ENCODE data around the gene LDHAL6A. TPM values are rescaled to one million over a fixed set of nuclear protein-coding genes. Genes with fewer than 3 reads are reported as not detected.

LDHAL6A gene
- total RNA-seq, 1 experiment from 2014 or later = not detected

DNA sequence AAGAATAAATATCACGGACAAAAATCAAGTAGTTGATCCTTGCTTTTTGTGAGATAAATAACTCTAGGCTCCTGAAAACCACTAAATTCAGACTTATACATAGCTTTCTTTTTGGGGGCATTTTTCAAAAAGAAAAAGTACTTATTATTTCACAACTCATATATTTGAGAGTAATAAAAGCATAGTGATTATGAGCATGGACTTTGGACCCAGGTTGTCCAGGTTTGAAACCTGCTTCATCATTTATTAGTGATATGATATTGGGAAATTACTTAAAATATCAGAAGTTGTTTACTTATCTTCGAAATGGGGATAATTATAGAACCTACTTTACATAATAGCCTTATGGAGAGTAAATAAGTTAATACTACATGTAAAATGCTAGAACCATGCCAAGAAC, 17.0 kb upstream of the LDHAL6A start:
- no peak overlapping the region for H3K27ac ChIP-seq (ENCODE audit: low read length)
- no peak overlapping the region for H3K4me2 ChIP-seq (ENCODE audit: low read depth, low read length, poor library complexity, severe bottlenecking)
- DNase-seq = no peak
- no peaks in the 10 kb centered on the region for H4K20me1 ChIP-seq (ENCODE audit: insufficient read depth, low read depth, low read length)
- H3K9me2 ChIP-seq (replicated peaks; ENCODE audit: insufficient read depth, low read length) = no peaks in the 10 kb centered on the region
- H3K9me3 ChIP-seq (ENCODE audit: low read length) = no peaks in the 10 kb centered on the region
- no peaks in the 10 kb centered on the region for H3K36me3 ChIP-seq (ENCODE audit: insufficient read depth, low read length)
- no peak overlapping the region for H3K4me3 ChIP-seq (ENCODE audit: low read length)
- no peak overlapping the region for H3K9ac ChIP-seq (ENCODE audit: low read length)
- H3K4me1 ChIP-seq (ENCODE audit: low read length) = peaks cover 5% of the 10 kb centered on the region
- H3K27me3 ChIP-seq (ENCODE audit: low read length) = no peaks in the 10 kb centered on the region
- no peaks in the 10 kb centered on the region for H3K79me2 ChIP-seq (ENCODE audit: low read length)
- H2AFZ ChIP-seq (ENCODE audit: low read length) = no peak overlapping the region

DNA sequence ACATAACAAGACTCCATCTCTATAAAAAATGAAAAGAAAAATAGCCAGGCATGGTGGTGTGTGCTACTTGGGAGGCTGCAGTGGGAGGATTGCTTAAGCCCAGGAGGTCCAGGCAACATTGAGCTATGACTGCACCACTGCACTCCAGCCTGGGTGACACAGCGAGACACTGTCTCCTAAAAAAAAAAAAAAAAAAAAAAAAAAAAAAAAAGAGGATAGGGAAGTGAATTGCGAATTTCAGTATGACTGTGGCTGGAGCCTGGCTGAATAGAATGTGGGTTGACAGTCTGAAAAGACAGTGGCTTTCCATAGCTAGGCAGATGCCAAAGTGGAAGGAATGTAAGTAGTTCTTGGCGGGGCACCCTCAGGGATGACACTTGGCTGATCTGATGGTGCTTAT, 6.4 kb upstream of the LDHAL6A start:
- DNase-seq = no peak

DNA sequence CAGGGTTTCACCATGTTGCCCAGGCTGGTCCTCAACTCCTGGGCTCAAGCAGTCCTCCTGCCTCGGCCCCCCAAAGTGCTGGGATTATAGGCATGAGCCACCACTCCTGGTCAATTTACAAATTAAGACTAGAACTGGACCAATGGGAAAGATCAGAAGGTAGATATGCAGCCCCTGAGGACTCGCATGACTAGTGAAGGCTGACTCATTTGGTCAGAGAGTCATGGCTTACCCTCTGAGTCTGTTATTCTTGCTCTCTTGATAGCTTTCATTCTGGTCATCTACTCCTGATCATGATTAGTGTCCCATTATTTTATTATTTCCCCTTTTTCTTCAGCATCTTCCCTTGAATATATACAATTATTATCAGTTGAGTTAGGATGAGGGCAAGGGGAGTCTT, 2.7 kb upstream of the LDHAL6A start:
- Histone ChIP-seq H2AFZ (ENCODE audit: low read length) (no peak overlapping the region), H3K4me1 (ENCODE audit: low read length) (no peaks in the 10 kb centered on the region)

More for the DNA sequence above, 6.4 kb upstream of the LDHAL6A start:
- no peaks in the 10 kb centered on the region for H3K9me2 ChIP-seq (replicated peaks; ENCODE audit: insufficient read depth, low read length)
- no peak overlapping the region for H2AFZ ChIP-seq (ENCODE audit: low read length)
- no peaks in the 10 kb centered on the region for H3K79me2 ChIP-seq (ENCODE audit: low read length)
- no peaks in the 10 kb centered on the region for H3K36me3 ChIP-seq (ENCODE audit: insufficient read depth, low read length)
- no peaks in the 10 kb centered on the region for H4K20me1 ChIP-seq (ENCODE audit: insufficient read depth, low read depth, low read length)
- H3K9ac ChIP-seq (ENCODE audit: low read length) = no peak overlapping the region
- H3K4me2 ChIP-seq (ENCODE audit: low read depth, low read length, poor library complexity, severe bottlenecking) = no peak overlapping the region
- no peak overlapping the region for H3K4me3 ChIP-seq (ENCODE audit: low read length)
- no peak overlapping the region for H3K27ac ChIP-seq (ENCODE audit: low read length)
- peaks cover 8% of the 10 kb centered on the region for H3K4me1 ChIP-seq (ENCODE audit: low read length)
- H3K9me3 ChIP-seq (ENCODE audit: low read length) = no peaks in the 10 kb centered on the region
- H3K27me3 ChIP-seq (ENCODE audit: low read length) = no peaks in the 10 kb centered on the region

DNA sequence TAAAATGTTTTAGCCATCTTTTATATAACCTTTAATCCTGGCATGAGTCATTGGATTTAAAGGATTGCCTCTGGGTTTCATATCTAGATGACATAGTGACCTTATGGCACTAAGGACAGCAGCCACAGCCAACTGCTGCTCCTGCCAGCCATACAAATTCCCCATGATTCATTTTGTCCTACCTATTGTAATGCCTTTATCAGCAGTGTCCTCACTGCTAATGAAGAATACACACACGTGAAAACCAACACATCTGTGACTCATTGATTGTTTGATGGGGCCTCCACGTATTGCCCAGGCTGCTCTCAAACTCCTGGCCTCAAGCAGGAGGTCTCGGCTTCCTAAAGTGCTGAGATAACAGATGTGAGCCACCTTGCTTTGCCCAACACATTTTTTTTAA, 1.8 kb downstream of the LDHAL6A start:
- Histone ChIP-seq H4K20me1 (ENCODE audit: insufficient read depth, low read depth, low read length) (no peaks in the 10 kb centered on the region), H3K36me3 (ENCODE audit: insufficient read depth, low read length) (no peaks in the 10 kb centered on the region), H3K27ac (ENCODE audit: low read length) (no peak overlapping the region), H3K4me3 (ENCODE audit: low read length) (no peak overlapping the region), H2AFZ (ENCODE audit: low read length) (no peak overlapping the region), H3K4me2 (ENCODE audit: low read depth, low read length, poor library complexity, severe bottlenecking) (no peak overlapping the region), H3K4me1 (ENCODE audit: low read length) (no peaks in the 10 kb centered on the region), H3K27me3 (ENCODE audit: low read length) (no peaks in the 10 kb centered on the region), H3K79me2 (ENCODE audit: low read length) (no peaks in the 10 kb centered on the region), H3K9me2 (replicated peaks; ENCODE audit: insufficient read depth, low read length) (no peaks in the 10 kb centered on the region), H3K9me3 (ENCODE audit: low read length) (no peaks in the 10 kb centered on the region), H3K9ac (ENCODE audit: low read length) (no peak overlapping the region)
- no peak for DNase-seq

More for the DNA sequence above, 2.7 kb upstream of the LDHAL6A start:
- H4K20me1 ChIP-seq (ENCODE audit: insufficient read depth, low read depth, low read length) = no peaks in the 10 kb centered on the region
- no peak overlapping the region for H3K4me2 ChIP-seq (ENCODE audit: low read depth, low read length, poor library complexity, severe bottlenecking)
- H3K9me3 ChIP-seq (ENCODE audit: low read length) = no peaks in the 10 kb centered on the region
- DNase-seq = no peak
- H3K9ac ChIP-seq (ENCODE audit: low read length) = no peak overlapping the region
- no peaks in the 10 kb centered on the region for H3K9me2 ChIP-seq (replicated peaks; ENCODE audit: insufficient read depth, low read length)
- no peaks in the 10 kb centered on the region for H3K36me3 ChIP-seq (ENCODE audit: insufficient read depth, low read length)
- H3K4me3 ChIP-seq (ENCODE audit: low read length) = no peak overlapping the region
- no peaks in the 10 kb centered on the region for H3K27me3 ChIP-seq (ENCODE audit: low read length)
- no peak overlapping the region for H3K27ac ChIP-seq (ENCODE audit: low read length)
- no peaks in the 10 kb centered on the region for H3K79me2 ChIP-seq (ENCODE audit: low read length)

DNA sequence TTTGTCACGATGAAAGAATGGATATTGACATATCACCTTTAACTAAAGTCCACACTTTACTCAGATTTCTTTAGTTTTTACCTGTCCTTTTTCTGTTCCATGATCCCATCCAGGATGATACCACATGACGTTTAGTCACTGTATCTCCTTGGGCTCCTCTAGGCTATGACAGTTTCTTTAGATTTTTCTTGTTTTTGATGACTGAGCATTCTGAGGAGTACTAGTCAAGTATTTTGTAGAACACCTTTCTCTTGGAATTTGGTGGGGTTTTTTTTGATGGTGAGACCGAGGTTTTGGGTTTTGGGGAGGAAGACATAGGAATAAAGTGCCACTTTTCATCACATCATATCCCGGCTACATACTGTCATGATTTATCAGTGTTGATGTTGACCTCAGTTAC, 4.0 kb downstream of the LDHAL6A start:
- Histone ChIP-seq H2AFZ (ENCODE audit: low read length) (no peak overlapping the region), H3K9me2 (replicated peaks; ENCODE audit: insufficient read depth, low read length) (no peaks in the 10 kb centered on the region), H3K4me1 (ENCODE audit: low read length) (no peaks in the 10 kb centered on the region), H3K36me3 (ENCODE audit: insufficient read depth, low read length) (no peaks in the 10 kb centered on the region), H3K4me2 (ENCODE audit: low read depth, low read length, poor library complexity, severe bottlenecking) (no peak overlapping the region), H4K20me1 (ENCODE audit: insufficient read depth, low read depth, low read length) (no peaks in the 10 kb centered on the region), H3K27ac (ENCODE audit: low read length) (no peak overlapping the region), H3K9me3 (ENCODE audit: low read length) (no peaks in the 10 kb centered on the region), H3K9ac (ENCODE audit: low read length) (no peak overlapping the region), H3K79me2 (ENCODE audit: low read length) (no peaks in the 10 kb centered on the region), H3K27me3 (ENCODE audit: low read length) (no peaks in the 10 kb centered on the region), H3K4me3 (ENCODE audit: low read length) (no peak overlapping the region)
- DNase-seq = no peak

DNA sequence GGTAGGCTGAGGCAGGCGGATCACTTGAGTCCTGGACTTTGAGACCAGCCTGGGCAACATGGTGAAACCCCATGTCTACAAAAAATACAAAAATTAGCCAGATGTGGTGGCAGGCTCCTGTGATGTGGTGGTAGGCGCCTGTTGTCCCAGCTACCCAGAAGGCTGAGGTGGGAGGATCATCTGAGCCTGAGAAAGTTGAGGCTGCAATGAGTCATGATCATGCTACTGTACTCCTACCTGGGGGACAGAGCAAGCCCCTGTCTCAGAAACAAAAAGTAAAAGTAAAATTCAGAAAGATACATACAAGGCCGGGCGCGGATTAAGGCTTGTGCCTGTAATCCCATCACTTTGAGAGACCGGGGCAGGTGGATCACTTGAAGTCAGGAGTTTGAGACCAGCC, 6.3 kb downstream of the LDHAL6A start:
- H3K9me3 ChIP-seq (ENCODE audit: low read length) = no peaks in the 10 kb centered on the region
- H3K9ac ChIP-seq (ENCODE audit: low read length) = no peak overlapping the region
- H3K9me2 ChIP-seq (replicated peaks; ENCODE audit: insufficient read depth, low read length) = no peaks in the 10 kb centered on the region
- H3K79me2 ChIP-seq (ENCODE audit: low read length) = no peaks in the 10 kb centered on the region
- H3K36me3 ChIP-seq (ENCODE audit: insufficient read depth, low read length) = no peaks in the 10 kb centered on the region
- no peak overlapping the region for H3K4me3 ChIP-seq (ENCODE audit: low read length)
- no peaks in the 10 kb centered on the region for H3K4me1 ChIP-seq (ENCODE audit: low read length)
- no peak overlapping the region for H2AFZ ChIP-seq (ENCODE audit: low read length)
- H3K27me3 ChIP-seq (ENCODE audit: low read length) = no peaks in the 10 kb centered on the region
- H4K20me1 ChIP-seq (ENCODE audit: insufficient read depth, low read depth, low read length) = no peaks in the 10 kb centered on the region
- H3K4me2 ChIP-seq (ENCODE audit: low read depth, low read length, poor library complexity, severe bottlenecking) = no peak overlapping the region
- no peak overlapping the region for H3K27ac ChIP-seq (ENCODE audit: low read length)
- no peak for DNase-seq

DNA sequence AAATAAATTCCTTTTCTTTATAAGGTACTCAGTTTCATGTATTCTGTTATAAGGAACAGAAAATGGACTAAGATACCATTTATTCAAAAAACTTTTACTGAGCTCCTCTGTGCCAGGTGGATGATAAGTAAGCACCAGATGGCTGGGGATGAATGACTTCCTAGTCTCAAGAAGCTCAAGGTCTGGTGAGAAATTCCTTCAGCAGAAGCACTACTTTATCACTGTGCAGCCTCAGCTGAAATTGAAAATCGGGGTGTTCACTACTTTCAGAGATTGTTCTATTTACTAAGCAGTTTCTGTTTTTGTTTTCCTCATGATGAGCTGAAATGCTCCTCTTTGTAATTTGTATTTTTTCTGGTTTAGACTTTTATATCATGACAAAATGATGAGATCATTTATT, 7.8 kb downstream of the LDHAL6A start:
- Histone ChIP-seq H3K9me2 (replicated peaks; ENCODE audit: insufficient read depth, low read length) (no peaks in the 10 kb centered on the region), H3K9ac (ENCODE audit: low read length) (no peak overlapping the region), H3K4me3 (ENCODE audit: low read length) (no peak overlapping the region), H2AFZ (ENCODE audit: low read length) (no peak overlapping the region), H3K27ac (ENCODE audit: low read length) (no peak overlapping the region), H3K9me3 (ENCODE audit: low read length) (no peaks in the 10 kb centered on the region), H3K4me1 (ENCODE audit: low read length) (no peaks in the 10 kb centered on the region), H3K36me3 (ENCODE audit: insufficient read depth, low read length) (no peaks in the 10 kb centered on the region), H3K79me2 (ENCODE audit: low read length) (no peaks in the 10 kb centered on the region), H3K4me2 (ENCODE audit: low read depth, low read length, poor library complexity, severe bottlenecking) (no peak overlapping the region), H3K27me3 (ENCODE audit: low read length) (no peaks in the 10 kb centered on the region), H4K20me1 (ENCODE audit: insufficient read depth, low read depth, low read length) (no peaks in the 10 kb centered on the region)
- no peak for DNase-seq

DNA sequence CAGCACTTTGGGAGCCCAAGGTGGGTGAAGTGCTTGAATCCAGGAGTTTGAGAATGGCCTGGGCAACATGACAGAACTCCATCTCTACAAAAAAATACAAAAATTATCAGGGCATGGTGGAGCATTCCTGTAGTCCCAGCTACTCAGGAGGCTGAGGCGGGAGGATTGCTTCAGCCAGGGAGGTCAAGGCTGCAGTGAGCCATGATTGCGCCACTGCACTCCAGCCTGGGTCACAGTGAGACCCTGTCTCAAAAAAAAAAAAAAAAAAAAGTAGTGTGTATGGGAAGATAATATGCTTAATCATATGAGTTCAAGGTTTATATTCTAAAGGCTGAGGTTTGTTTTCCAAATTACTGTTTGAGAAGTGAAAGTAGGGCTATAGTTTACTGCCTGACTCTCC, 10.7 kb downstream of the LDHAL6A start:
- Histone ChIP-seq H3K9me3 (ENCODE audit: low read length) (no peaks in the 10 kb centered on the region), H3K27ac (ENCODE audit: low read length) (no peak overlapping the region), H2AFZ (ENCODE audit: low read length) (no peak overlapping the region), H3K27me3 (ENCODE audit: low read length) (no peaks in the 10 kb centered on the region), H3K4me1 (ENCODE audit: low read length) (no peaks in the 10 kb centered on the region), H3K36me3 (ENCODE audit: insufficient read depth, low read length) (no peaks in the 10 kb centered on the region), H3K79me2 (ENCODE audit: low read length) (no peaks in the 10 kb centered on the region), H3K4me3 (ENCODE audit: low read length) (no peak overlapping the region), H3K9me2 (replicated peaks; ENCODE audit: insufficient read depth, low read length) (no peaks in the 10 kb centered on the region), H4K20me1 (ENCODE audit: insufficient read depth, low read depth, low read length) (no peaks in the 10 kb centered on the region), H3K9ac (ENCODE audit: low read length) (no peak overlapping the region), H3K4me2 (ENCODE audit: low read depth, low read length, poor library complexity, severe bottlenecking) (no peak overlapping the region)
- no peak for DNase-seq

DNA sequence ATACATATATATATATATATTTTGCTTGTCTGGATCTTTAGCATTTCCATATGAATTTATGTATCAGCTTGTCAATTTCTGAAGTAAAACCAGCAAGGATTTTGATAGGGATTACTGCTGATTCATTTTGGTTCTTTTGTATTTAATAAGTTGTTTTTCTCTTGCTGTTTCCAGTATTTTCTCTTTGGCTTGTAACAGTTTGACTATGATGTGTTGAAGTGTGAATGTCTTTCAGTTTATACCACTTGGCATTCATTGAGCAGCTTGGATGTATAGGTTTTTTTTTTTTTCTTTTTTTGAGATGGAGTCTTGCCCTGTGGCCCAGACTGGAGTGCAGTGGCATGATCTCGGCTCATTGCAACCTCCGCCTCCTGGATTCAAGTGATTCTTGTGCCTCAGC, 12.4 kb downstream of the LDHAL6A start:
- no peak overlapping the region for H3K4me3 ChIP-seq (ENCODE audit: low read length)
- no peaks in the 10 kb centered on the region for H3K79me2 ChIP-seq (ENCODE audit: low read length)
- no peaks in the 10 kb centered on the region for H3K9me2 ChIP-seq (replicated peaks; ENCODE audit: insufficient read depth, low read length)
- H3K27me3 ChIP-seq (ENCODE audit: low read length) = no peaks in the 10 kb centered on the region
- H3K27ac ChIP-seq (ENCODE audit: low read length) = no peak overlapping the region
- H3K9me3 ChIP-seq (ENCODE audit: low read length) = no peaks in the 10 kb centered on the region
- H3K9ac ChIP-seq (ENCODE audit: low read length) = no peak overlapping the region
- no peak overlapping the region for H2AFZ ChIP-seq (ENCODE audit: low read length)
- H3K4me1 ChIP-seq (ENCODE audit: low read length) = no peaks in the 10 kb centered on the region
- no peak for DNase-seq
- H3K36me3 ChIP-seq (ENCODE audit: insufficient read depth, low read length) = no peaks in the 10 kb centered on the region
- no peak overlapping the region for H3K4me2 ChIP-seq (ENCODE audit: low read depth, low read length, poor library complexity, severe bottlenecking)
- no peaks in the 10 kb centered on the region for H4K20me1 ChIP-seq (ENCODE audit: insufficient read depth, low read depth, low read length)

Measured in Karpas-422 (cell line).